Endothelial cell (in vitro differentiated cells): ENCODE results near the gene RTN4. TPM values are rescaled to one million over a fixed set of nuclear protein-coding genes. Genes with fewer than 3 reads are reported as not detected.

Experiments
- DNase-seq: peaks from one replicate; pipeline ENCODE4 v3.0.0; 2021; ENCODE audit warnings: low spot score
- H3K27ac Mint-ChIP-seq: one replicate; pipeline ENCODE4 v1.8.0; 2021; ENCODE audit warnings: mixed read lengths, inconsistent platforms; ENCODE audit not compliant: unreplicated experiment
- H3K27me3 Mint-ChIP-seq: one replicate; pipeline ENCODE4 v1.8.0; 2021; ENCODE audit warnings: mild to moderate bottlenecking, moderate library complexity, mixed read lengths, inconsistent platforms; ENCODE audit not compliant: unreplicated experiment
- H3K36me3 Mint-ChIP-seq: one replicate; pipeline ENCODE4 v1.8.0; 2021; ENCODE audit warnings: mild to moderate bottlenecking, low read depth, mixed read lengths, inconsistent platforms; ENCODE audit not compliant: unreplicated experiment
- H3K4me1 Mint-ChIP-seq: one replicate; pipeline ENCODE4 v1.8.0; 2021; ENCODE audit warnings: mild to moderate bottlenecking, mixed read lengths, inconsistent platforms; ENCODE audit not compliant: unreplicated experiment
- H3K4me3 Mint-ChIP-seq: one replicate; pipeline ENCODE4 v1.8.0; 2021; ENCODE audit warnings: mild to moderate bottlenecking, mixed read lengths, inconsistent platforms; ENCODE audit not compliant: unreplicated experiment
- H3K9me3 Mint-ChIP-seq: one replicate; pipeline ENCODE4 v1.8.0; 2021; ENCODE audit warnings: mixed read lengths, inconsistent platforms; ENCODE audit not compliant: unreplicated experiment
- CTCF ChIP-seq: fragments of 200-600 bp; sonication (generic); IDR thresholded peaks from one replicate; pipeline ENCODE4 v1.5.0; 2021; ENCODE audit warnings: antibody characterized with exemption; ENCODE audit not compliant: unreplicated experiment
- total RNA-seq: library from RNA; stranded (reverse); fragmentation: NEBNext Ultra II Directional; extraction: Animal tissue kit (Norgen Biotek cat#: 25700); gene quantifications from one replicate; pipeline ENCODE4 v1.2.1, GENCODE V29; 2021; ENCODE audit not compliant: unreplicated experiment

RTN4 gene
- total RNA-seq, 1 donor from 2014 or later: 264 TPM

- Mint-ChIP-seq H3K4me1 (peaks cover 8% of the 10 kb centered on the region), H3K9me3 (no peaks in the 10 kb centered on the region), H3K27ac (no peak overlapping the region), H3K36me3 (peaks cover 10% of the 10 kb centered on the region), H3K27me3 (peaks cover 17% of the 10 kb centered on the region), H3K4me3 (no peak overlapping the region)
- DNase-seq: no peak
- TF ChIP-seq CTCF: no peak
Observed at GRCh38 chr2:54944724-54945326, 105.4 kb downstream of the RTN4 start.

GRCh38 chr2:54942373-54942772, 107.9 kb downstream of the RTN4 start:
- Mint-ChIP-seq H3K4me1 (peaks cover 5% of the 10 kb centered on the region), H3K27ac (no peak overlapping the region), H3K27me3 (peaks cover 13% of the 10 kb centered on the region), H3K9me3 (no peaks in the 10 kb centered on the region), H3K4me3 (no peak overlapping the region), H3K36me3 (peaks cover 10% of the 10 kb centered on the region)
- TF ChIP-seq CTCF: no peak
- DNase-seq: no peak

GRCh38 chr2:54941248-54941984, 108.8 kb downstream of the RTN4 start:
- Mint-ChIP-seq H3K4me3 (no peak overlapping the region), H3K36me3 (peaks cover 6% of the 10 kb centered on the region), H3K4me1 (no peaks in the 10 kb centered on the region), H3K27me3 (peaks cover 12% of the 10 kb centered on the region), H3K9me3 (no peaks in the 10 kb centered on the region), H3K27ac (no peak overlapping the region)
- DNase-seq: no peak
- TF ChIP-seq CTCF: no peak

GRCh38 chr2:54940723-54941122, 109.5 kb downstream of the RTN4 start:
- DNase-seq: no peak
- Mint-ChIP-seq H3K4me3 (no peak overlapping the region), H3K27ac (no peak overlapping the region), H3K36me3 (peaks cover 3% of the 10 kb centered on the region), H3K4me1 (no peaks in the 10 kb centered on the region), H3K27me3 (peaks cover 5% of the 10 kb centered on the region), H3K9me3 (no peaks in the 10 kb centered on the region)
- no peak for TF ChIP-seq CTCF

- no peak for TF ChIP-seq CTCF
- no peak overlapping the region for H3K27ac Mint-ChIP-seq
- DNase-seq: no peak
- no peaks in the 10 kb centered on the region for H3K4me1 Mint-ChIP-seq
- no peak overlapping the region for H3K4me3 Mint-ChIP-seq
- H3K27me3 Mint-ChIP-seq: no peaks in the 10 kb centered on the region
- H3K9me3 Mint-ChIP-seq: no peaks in the 10 kb centered on the region
- H3K36me3 Mint-ChIP-seq: no peaks in the 10 kb centered on the region
Observed at GRCh38 chr2:54939446-54940118, 110.7 kb downstream of the RTN4 start.
